Calu3 (cell line): Measurements from ENCODE around the gene CSNK2A2. TPM values are rescaled to one million over a fixed set of nuclear protein-coding genes. Genes with fewer than 3 reads are reported as not detected.

ENCODE experiments used
- BruUV-seq: library from RNA; stranded (reverse); fragments of 400-500 nt; replicated peaks from 2 replicates; lab custom pipeline; 2021; lab: Mats Ljungman, UMichigan
- CTCF ChIA-PET: fragments of 300-600 bp; sonication (Branson Sonifier 250); formaldehyde crosslinking; loops from one replicate; lab custom pipeline; 2022; ENCODE audit warnings: antibody characterized with exemption; lab: Charles Lee
- DNase-seq: peaks from one replicate; pipeline ENCODE4 v3.0.0; 2022
- H3K27ac Mint-ChIP-seq: one replicate; pipeline ENCODE4 v1.8.0; 2022; ENCODE audit warnings: mixed read lengths; ENCODE audit not compliant: unreplicated experiment
- H3K27me3 Mint-ChIP-seq: one replicate; pipeline ENCODE4 v1.8.0; 2022; ENCODE audit warnings: mixed read lengths; ENCODE audit not compliant: unreplicated experiment
- H3K36me3 Mint-ChIP-seq: one replicate; pipeline ENCODE4 v1.8.0; 2022; ENCODE audit warnings: mild to moderate bottlenecking, moderate library complexity, mixed read lengths; ENCODE audit not compliant: insufficient read depth, unreplicated experiment
- H3K4me1 Mint-ChIP-seq: one replicate; pipeline ENCODE4 v1.8.0; 2022; ENCODE audit warnings: mild to moderate bottlenecking, low read depth, mixed read lengths; ENCODE audit not compliant: unreplicated experiment
- H3K4me3 Mint-ChIP-seq: one replicate; pipeline ENCODE4 v1.8.0; 2022; ENCODE audit warnings: mild to moderate bottlenecking, low read depth, moderate library complexity, mixed read lengths; ENCODE audit not compliant: unreplicated experiment
- H3K9me3 Mint-ChIP-seq: one replicate; pipeline ENCODE4 v1.8.0; 2022; ENCODE audit warnings: low read depth, mixed read lengths; ENCODE audit not compliant: unreplicated experiment
- intact Hi-C: fragments of 100-400 bp; cut with micrococcal nuclease; formaldehyde crosslinking; loops from one replicate; pipeline ENCODE4 v1.10.0; 2022; ENCODE audit not compliant: unreplicated experiment
- total RNA-seq: library from RNA; stranded (reverse); gene quantifications from 2 replicates; pipeline ENCODE4 v1.2.3, GENCODE V29; 2022
- TF ChIP-seq, protein P1 (sequence below): fragments of 200-600 bp; IDR thresholded peaks from one replicate; pipeline ENCODE4 v1.8.0; 2022; ENCODE audit warnings: antibody characterized with exemption; ENCODE audit not compliant: unreplicated experiment

CSNK2A2 gene
- total RNA-seq, 1 experiment from 2014 or later, result 85.9 TPM

DNA sequence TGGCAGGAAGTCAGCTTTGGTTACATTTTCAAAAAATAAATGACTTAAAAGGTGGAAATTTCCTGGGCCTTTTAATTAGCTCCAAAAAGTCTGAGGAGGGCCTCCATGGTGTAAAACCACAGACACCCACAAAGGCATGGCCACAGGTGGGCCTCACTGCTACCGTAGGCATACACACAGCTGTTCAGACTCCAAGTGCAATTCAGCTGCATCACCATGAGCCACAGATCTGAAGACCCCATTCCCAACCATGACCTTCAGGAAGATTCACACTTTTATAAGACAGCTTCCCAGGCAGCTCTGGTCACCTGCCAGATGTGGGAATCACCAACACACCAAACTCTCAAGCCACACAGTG lies 20.6 kb downstream of the CSNK2A2 start:
- Mint-ChIP-seq H3K27me3 (no peaks in the 10 kb centered on the region), H3K9me3 (no peaks in the 10 kb centered on the region), H3K4me3 (no peak overlapping the region), H3K27ac (no peak overlapping the region), H3K36me3 (peaks cover 29% of the 10 kb centered on the region), H3K4me1 (no peaks in the 10 kb centered on the region)
- intact Hi-C loops, result no loop called here
- DNase-seq, result no peak
- TF ChIP-seq, protein P1, sequence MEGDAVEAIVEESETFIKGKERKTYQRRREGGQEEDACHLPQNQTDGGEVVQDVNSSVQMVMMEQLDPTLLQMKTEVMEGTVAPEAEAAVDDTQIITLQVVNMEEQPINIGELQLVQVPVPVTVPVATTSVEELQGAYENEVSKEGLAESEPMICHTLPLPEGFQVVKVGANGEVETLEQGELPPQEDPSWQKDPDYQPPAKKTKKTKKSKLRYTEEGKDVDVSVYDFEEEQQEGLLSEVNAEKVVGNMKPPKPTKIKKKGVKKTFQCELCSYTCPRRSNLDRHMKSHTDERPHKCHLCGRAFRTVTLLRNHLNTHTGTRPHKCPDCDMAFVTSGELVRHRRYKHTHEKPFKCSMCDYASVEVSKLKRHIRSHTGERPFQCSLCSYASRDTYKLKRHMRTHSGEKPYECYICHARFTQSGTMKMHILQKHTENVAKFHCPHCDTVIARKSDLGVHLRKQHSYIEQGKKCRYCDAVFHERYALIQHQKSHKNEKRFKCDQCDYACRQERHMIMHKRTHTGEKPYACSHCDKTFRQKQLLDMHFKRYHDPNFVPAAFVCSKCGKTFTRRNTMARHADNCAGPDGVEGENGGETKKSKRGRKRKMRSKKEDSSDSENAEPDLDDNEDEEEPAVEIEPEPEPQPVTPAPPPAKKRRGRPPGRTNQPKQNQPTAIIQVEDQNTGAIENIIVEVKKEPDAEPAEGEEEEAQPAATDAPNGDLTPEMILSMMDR, result no peak
- CTCF ChIA-PET, result no interaction called here
- no TSS peak for BruUV-seq

GRCh38 chr16:58176608-58177352 lies 21.1 kb downstream of the CSNK2A2 start:
- H3K4me1 Mint-ChIP-seq, result no peaks in the 10 kb centered on the region
- peaks cover 23% of the 10 kb centered on the region for H3K36me3 Mint-ChIP-seq
- H3K27me3 Mint-ChIP-seq, result no peaks in the 10 kb centered on the region
- DNase-seq, result no peak
- intact Hi-C loops, result no loop called here
- H3K27ac Mint-ChIP-seq, result no peak overlapping the region
- H3K9me3 Mint-ChIP-seq, result no peaks in the 10 kb centered on the region
- no peak overlapping the region for H3K4me3 Mint-ChIP-seq
- BruUV-seq, result no TSS peak
- CTCF ChIA-PET, result no interaction called here
- TF ChIP-seq, protein P1, result no peak

DNA sequence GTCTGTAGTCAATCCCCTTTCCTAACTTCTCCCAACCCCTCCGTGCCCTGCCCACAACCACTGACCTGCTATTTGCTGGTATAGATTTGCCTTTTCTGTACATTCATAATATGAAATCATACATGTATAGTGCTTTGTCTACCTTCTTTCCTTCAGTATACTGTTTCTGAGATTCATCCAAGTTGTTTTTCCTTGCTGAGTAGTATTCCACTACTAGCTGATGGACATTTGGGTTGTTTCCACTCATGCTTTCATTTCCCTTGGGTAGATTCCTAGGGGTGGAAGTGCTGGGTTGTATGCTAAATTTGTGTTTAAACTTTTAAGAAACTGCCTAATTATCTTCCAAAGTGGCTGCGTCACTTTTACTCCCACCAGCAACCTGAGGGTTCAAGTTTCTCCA lies 27.7 kb downstream of the CSNK2A2 start:
- CTCF ChIA-PET, result interaction anchor here (1.1 kb wide), 1 partner anchor 41 kb away, joined by 3 read pairs; the partner anchor contains the start of gene CFAP20
- Mint-ChIP-seq H3K27ac (no peak overlapping the region), H3K4me3 (no peak overlapping the region), H3K27me3 (no peaks in the 10 kb centered on the region), H3K36me3 (peaks cover 54% of the 10 kb centered on the region), H3K9me3 (no peaks in the 10 kb centered on the region), H3K4me1 (no peaks in the 10 kb centered on the region)
- BruUV-seq, result no TSS peak
- TF ChIP-seq, protein P1, result no peak
- DNase-seq, result no peak
- intact Hi-C loops, result no loop called here

DNA sequence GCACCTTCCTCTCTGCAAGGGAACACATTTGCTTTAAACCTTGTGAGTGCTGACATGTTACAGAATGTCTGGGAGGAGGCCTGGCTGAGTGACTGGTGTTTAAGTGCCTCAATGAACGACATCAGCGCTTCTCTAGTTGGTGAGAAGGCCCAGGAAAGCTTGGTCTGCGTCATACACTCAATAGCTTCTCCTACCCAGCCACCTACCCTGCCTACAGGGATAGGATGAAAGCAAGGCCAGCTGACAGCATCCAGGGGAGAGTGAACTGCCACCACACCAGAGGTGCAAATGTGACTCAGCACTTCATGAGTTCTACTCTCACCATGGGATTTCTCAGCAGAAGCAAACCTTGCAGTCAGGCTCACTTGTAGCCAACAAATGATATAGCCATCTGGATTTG lies 37.1 kb downstream of the CSNK2A2 start:
- Mint-ChIP-seq H3K27ac (no peak overlapping the region), H3K4me1 (no peaks in the 10 kb centered on the region), H3K4me3 (no peak overlapping the region), H3K36me3 (peaks cover 36% of the 10 kb centered on the region), H3K27me3 (no peaks in the 10 kb centered on the region), H3K9me3 (no peaks in the 10 kb centered on the region)
- TF ChIP-seq, protein P1, result no peak
- DNase-seq, result no peak
- CTCF ChIA-PET, result no interaction called here
- intact Hi-C loops, result no loop called here
- no TSS peak for BruUV-seq
